GM18861 (cell line): Measurements from ENCODE around the gene LHFPL2.

ENCODE experiments used
- ATAC-seq: cut with Tn5 transposase; IDR thresholded peaks from one replicate; pipeline ENCODE4 v1.9.1; 2021; ENCODE audit not compliant: unreplicated experiment

Gene LHFPL2

GRCh38 chr5:78573318-78573717 is 75.3 kb downstream of the LHFPL2 start:
- ATAC-seq = peak; percentile 36

GRCh38 chr5:78570646-78571045 is 77.9 kb downstream of the LHFPL2 start:
- ATAC-seq = no peak

GRCh38 chr5:78569441-78569840 is 79.1 kb downstream of the LHFPL2 start:
- ATAC-seq = no peak

GRCh38 chr5:78568676-78569075 is 79.9 kb downstream of the LHFPL2 start:
- ATAC-seq = no peak

GRCh38 chr5:78568212-78568611 is 80.4 kb downstream of the LHFPL2 start:
- no peak for ATAC-seq

GRCh38 chr5:78567617-78568016 is 81.0 kb downstream of the LHFPL2 start:
- ATAC-seq = no peak

- ATAC-seq = no peak
Measured at GRCh38 chr5:78566747-78567425, 81.7 kb downstream of the LHFPL2 start.

GRCh38 chr5:78565395-78565794 is 83.2 kb downstream of the LHFPL2 start:
- ATAC-seq = no peak

GRCh38 chr5:78563621-78564020 is 85.0 kb downstream of the LHFPL2 start:
- no peak for ATAC-seq

GRCh38 chr5:78562714-78563330 is 85.8 kb downstream of the LHFPL2 start:
- no peak for ATAC-seq

- no peak for ATAC-seq
Measured at GRCh38 chr5:78562001-78562400, 86.6 kb downstream of the LHFPL2 start.

GRCh38 chr5:78561261-78561660 is 87.3 kb downstream of the LHFPL2 start:
- no peak for ATAC-seq

GRCh38 chr5:78560000-78560855 is 88.3 kb downstream of the LHFPL2 start:
- ATAC-seq = no peak

- no peak for ATAC-seq
Measured at GRCh38 chr5:78557601-78558000, 91.0 kb downstream of the LHFPL2 start.

- ATAC-seq = no peak
Measured at GRCh38 chr5:78555870-78556269, 92.7 kb downstream of the LHFPL2 start.

GRCh38 chr5:78554670-78555069 is 93.9 kb downstream of the LHFPL2 start:
- no peak for ATAC-seq

GRCh38 chr5:78553580-78554353 is 94.8 kb downstream of the LHFPL2 start:
- no peak for ATAC-seq

GRCh38 chr5:78552729-78553342 is 95.7 kb downstream of the LHFPL2 start:
- ATAC-seq = no peak

- ATAC-seq = no peak
Measured at GRCh38 chr5:78550891-78551290, 97.7 kb downstream of the LHFPL2 start.

GRCh38 chr5:78549043-78549442 is 99.5 kb downstream of the LHFPL2 start:
- ATAC-seq = no peak
